LHCN-M2 (cell line): ENCODE measurements around the gene TAMALIN. TPM values are rescaled to one million over a fixed set of nuclear protein-coding genes. Genes with fewer than 3 reads are reported as not detected.
"Not testable (repeated sequence)": the region's sequence is repeated elsewhere in the genome, so short reads cannot be mapped to it uniquely, and the experiment has no call there.

Experiments used
- DNase-seq: peaks from one replicate; pipeline ENCODE4 v3.0.0-alpha.2; 2012; ENCODE audit warnings: low read depth
- polyA plus RNA-seq: library from polyadenylated mRNA; unstranded; fragments of >200 nt; gene quantifications from one replicate; pipeline ENCODE4 v1.2.1, GENCODE V29; 2012; ENCODE audit warnings: missing spikeins
- total RNA-seq: library from RNA; depleted of rRNA; stranded (reverse); fragments of >200 nt; gene quantifications from 2 replicates; pipeline ENCODE4 v1.2.3, GENCODE V29; 2014; rRNA removed

Gene TAMALIN
- total RNA-seq, result 1.8 and 4.5 TPM in 2 replicates
- 10.0 TPM for polyA plus RNA-seq

DNA sequence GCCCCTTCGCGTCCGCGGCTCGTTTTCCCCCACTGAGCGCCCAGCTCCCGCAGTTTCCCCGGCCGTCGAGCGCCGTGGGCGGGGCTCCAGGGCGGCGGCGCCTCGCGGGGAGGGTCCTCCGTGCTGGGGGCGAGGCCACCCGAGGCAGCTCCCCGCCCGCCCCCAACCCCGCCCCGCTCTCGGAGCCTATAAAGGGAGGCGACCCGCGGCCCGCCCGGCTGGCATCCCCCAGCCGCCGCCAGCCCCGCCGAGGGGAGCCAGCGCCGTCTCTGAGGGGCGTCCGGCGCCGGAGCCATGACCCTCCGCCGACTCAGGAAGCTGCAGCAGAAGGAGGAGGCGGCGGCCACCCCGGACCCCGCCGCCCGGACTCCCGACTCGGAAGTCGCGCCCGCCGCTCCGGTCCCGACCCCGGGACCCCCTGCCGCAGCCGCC lies at the start of gene TAMALIN:
Gene TAMALIN (plus strand): TSS at position 221 of the 432 bp plus-strand sequence. CDS start 74 bp downstream, at position 295.
- peak; percentile 19 for DNase-seq

DNA sequence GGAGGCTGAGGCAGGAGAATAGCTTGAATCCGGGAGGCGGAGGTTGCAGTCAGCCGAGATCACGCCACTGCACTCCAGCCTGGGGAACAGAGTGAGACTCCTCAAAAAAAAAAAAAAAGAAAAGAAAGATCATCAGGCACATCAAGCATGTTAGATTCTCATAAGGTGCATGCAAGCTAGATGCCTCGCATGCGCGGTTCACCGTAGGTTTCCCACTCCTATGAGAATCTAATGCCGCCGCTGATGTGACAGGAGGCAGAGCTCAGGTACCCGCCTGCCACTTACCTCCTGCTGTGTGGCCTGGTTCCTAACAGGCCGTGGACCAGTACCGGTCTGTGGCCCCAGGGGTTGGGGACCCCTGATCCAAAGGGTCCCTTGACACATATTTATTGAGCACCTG lies 48.2 kb upstream of the TAMALIN start:
- DNase-seq, result no peak

DNA sequence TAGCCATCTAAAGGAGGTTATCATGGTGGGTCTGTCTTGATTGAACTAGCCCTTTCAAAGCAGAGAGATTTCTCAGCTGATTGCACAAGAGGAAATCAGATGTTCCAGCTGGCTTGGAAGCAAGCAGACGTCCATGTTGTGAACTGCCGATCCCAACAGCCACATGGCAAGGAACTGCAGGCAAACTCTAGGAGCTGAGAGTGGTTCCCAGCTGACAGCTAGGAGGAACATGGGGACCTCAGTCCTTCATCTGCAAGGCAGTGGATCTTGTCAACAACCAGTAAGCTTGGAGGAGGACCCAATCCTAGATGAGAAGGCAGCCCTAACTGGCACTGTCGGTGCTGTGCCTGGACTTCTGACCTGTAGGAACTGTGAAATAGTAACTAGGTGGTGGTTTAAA lies 47.5 kb upstream of the TAMALIN start:
- DNase-seq, result no peak

DNA sequence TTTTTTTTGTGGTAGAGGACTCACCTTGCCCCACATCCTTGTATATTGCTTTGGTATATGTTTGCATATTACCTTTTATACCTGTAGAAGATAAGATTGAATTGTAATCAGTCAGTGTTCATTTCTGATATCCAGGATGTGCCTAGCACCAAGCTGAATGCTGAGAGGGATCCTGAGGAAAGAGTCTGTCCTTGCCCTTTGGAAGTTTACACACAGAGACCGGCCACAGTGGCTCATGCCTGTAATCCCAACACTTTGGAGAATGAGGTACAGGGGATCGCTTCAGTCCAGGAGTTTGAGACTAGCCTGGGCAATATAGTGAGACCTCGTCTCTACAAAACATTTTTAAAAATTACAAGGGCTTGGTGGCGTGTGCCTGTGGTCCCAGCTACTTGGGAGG lies 46.8 kb upstream of the TAMALIN start:
- no peak for DNase-seq

DNA sequence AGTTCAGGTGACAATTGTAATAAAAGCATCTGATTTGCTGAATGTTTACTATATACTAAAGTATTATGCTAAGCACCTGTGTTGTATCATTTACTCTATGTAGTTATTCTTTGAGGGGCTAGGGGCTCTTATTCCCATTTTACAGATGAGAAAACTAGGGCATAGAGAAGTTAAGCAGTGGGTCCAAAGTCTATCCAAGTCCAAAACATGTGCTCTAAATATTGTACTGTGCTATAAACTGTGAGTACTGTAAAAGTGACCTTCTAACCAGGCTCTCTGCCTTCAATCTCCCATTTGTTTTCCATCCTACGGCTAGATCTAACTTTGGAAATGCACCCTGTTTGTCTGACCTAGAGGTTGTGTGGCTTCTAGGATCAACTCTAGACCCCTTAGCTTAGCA lies 46.3 kb upstream of the TAMALIN start:
- DNase-seq, result no peak

DNA sequence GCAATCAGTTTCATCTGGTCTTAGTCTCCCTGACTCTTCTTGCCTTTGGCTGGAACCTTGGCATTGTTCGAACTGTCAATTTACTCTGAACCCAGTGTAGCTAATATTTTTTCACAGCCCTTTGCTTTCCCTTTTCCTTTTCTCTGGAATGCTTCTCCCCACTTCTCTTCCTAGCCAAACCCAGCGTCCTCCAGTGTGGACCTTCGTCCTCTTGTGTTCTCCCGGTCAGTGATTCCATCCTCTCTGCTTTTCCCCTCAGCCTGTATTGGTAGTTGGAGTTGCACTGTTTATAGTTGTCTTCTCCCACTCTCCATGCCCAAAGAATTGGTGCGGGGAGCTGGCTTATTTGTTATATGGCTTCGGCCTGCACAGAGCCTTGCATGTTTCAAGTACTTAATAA lies 45.9 kb upstream of the TAMALIN start:
- no peak for DNase-seq

DNA sequence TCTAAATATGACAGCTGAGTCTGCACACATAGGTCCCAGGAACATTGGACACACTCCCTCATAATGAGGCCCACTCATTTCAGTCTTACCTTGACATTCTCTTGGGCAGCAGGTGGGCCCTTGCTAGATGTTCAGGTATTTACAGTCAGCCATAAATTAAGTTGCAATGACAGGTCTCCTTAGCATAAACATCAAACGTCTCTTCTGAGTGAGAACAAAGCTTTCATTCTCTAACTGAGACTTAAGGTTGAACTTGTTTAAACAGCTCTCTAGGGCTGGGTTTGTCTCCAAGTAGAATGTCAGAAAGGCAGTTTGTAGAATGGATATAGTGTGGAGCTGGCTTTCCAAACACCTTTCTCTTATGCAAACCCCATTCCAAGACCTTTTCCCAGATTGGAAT lies 44.9 kb upstream of the TAMALIN start:
- DNase-seq, result no peak

DNA sequence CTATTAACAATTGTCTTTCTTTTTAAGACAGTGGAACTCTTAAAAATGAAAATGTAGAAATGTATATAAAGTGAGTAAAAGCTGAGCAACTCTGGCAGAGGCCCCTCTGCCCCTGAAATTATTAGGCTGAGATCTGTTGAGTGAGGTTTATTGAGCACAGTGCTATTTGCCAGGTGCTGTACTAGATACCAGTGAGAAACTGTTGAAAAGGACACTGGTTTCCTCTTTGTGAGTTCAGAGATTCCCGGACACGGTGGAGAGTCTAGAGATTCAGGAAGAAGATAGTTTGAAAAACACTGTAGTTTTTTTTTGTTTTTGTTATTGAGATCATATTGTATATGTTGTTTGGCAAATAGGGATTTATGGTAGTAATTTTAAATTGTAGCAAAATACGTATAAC lies 44.0 kb upstream of the TAMALIN start:
- no peak for DNase-seq

DNA sequence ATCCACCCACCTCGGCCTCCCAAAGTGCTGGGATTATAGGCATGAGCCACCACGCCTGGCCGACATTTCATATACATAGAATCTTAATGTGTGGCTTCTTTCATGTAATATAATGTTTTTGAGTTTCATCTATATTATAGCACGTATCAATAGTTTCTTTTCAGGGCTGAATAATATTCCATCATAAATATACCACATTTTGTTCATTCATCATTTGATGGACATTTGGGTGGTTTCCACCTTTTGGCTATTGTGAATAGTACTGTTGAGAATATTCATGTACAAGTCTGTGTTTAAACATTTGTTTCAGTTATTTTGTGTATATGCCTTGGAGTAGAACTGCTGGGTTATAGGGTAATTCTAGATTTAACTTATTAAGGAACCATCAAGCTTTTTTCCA lies 43.3 kb upstream of the TAMALIN start:
- DNase-seq, result no peak

DNA sequence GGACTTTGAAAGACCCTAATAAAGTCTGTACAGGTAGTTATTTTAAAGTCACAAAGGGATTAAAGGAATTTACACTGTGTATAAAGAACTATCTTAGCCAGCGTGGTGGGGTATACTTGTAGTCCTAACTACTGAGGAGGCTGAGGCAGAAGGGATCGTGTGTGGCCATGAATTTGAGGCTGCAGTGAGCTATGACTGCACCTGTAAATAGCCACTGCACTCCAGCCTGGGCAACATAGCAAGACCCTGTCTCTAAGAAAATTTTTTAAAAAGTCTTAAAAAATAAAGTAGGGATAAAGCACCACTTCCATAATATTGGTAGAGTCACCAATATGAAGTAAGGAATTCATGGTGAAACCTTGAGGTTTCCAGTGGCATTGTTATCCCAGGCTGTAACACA lies 37.1 kb upstream of the TAMALIN start:
- DNase-seq, result no peak

DNA sequence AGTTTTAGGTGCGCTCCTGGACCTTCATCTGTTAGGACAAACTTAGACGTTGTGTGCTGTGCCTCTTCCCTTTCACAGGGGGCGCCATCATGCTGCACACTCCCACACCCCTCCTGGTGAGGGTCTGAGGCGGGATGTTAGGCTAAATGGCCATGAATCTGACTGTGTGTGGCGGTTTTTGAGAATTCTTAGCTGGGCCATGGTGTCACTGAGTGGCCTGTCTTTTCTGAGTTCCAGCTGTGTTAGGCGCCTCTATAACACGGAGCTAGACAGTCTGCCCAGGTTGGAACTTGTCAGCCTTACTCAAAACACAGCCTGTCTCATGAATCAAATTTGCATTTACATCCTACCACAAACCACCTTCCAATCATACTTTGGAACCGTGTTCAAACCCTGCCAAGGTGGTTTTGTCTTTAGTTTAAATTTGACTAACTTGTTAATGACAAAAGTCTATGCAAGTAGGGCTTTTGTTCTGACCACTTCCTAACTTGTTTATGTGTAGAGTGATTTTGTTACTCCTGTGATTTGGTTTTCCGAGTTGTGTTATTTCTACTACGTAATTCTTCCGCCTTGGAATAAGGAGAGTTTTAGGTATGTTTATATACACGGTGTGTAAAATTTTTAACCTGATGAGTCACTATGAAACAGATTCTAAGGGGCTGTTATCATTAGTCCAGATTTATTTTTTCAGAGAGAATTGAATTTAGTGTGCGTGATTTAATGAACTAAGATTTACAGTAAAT lies 35.7 kb upstream of the TAMALIN start:
- no peak for DNase-seq

DNA sequence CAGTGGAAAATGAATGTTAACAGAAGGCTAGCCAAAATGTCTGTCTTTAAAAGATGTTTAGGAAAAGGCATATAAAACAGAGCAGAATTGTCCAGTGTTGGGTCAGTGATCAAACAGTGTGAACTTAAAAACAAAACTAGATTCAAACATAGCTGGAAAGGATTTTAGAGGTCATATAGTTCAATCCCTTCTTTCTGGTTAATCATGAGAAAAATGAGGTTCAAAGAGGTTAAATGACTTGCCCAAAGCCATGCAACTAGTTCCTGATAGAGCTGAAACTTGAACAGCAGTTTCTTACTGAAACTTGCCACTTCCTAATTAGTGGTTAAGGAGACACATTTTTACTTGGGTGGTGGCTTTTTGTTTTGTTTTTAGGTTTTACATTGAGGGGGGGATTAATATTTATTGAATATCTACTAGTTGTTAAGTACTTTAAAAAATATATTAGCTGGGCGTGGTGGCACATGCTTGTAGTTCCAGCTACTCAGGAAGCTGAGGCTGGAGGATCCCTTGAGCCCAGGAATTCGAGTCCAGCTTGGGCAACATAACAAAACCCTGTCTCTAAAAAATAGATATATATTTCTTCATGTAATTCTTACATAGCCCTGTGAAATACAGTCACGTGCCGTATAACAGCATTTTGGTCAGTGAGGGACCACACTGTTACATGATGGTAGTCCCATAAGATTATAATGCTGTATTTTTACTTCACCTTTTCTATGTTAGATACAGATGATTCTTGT lies 34.9 kb upstream of the TAMALIN start:
- DNase-seq, result no peak

DNA sequence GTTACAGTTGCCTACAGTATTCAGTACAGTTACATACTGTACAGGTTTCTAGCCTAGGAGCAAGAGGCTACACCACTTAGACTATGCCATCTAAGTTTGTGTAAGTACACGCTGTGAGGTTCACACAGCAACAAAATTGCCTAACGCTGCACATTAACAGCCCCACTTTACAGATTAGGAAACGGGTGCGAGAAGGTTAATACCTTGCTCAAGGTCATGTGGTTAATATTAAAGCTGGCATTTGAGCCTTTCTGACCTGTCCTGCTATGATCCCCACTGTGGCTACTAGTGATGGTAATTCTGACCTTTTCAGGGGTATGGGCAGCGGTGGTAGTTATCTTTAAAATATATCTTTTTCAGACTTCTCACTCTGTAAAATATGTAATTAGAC lies 34.3 kb upstream of the TAMALIN start:
- DNase-seq, result no peak

DNA sequence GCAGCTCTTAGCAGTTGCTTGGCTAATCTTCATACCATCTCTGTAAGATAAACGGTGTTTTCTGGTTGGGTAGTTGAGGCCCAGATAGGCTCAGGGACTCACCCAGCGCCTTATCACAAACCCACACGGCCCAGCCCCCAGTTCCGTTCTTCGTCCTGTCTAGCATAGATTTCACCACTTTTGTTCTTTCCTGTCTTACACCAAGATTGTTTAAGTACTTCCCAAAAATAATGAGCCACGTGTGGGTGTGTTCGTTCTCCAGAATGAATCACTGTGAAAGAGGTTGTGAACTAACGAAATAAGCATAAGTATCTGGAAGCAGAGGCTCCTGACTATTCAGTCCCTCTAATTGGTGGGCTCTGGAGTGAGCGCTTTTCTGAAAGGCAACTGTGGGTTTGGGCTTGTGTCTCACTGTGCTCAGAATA lies 33.9 kb upstream of the TAMALIN start:
- peak; percentile 43 for DNase-seq

DNA sequence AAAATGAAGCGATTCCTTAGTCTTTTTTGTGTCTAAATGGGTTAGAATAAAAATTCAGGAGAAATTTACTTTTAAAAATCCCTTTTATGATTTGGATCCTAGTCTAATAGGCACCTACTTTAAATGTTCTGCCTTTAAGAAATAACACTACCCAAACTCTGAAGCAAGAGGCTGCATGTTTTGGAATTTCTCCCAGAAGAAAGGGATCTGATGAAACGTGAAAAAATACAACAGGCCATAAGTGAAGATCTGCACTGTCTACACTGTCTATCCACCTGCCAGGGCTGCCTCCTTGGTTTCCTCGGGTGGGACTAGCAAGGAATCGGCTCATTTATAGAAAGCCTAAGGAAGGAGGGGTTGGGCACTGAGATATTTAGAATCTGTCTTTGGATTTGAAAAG lies 33.2 kb upstream of the TAMALIN start:
- DNase-seq, result no peak

DNA sequence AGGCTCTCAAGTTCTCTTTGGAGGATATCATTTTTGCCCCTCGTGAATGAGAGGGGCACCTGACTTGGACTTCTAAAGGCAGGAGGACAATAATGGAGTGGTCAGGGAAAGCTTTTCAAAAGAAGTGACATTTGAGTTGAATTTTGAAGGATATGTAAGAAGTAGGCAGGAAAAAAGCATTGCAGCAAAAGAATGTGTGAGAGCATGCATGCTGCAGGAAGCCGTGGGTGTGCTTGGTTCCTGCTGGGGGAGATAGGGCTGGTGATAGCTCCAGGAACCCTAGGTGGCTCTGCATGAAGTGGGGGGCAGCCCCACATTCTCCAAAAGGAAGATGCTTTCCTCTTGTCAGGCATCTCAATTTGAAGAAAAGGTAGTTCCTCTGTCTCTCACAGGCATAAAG lies 32.1 kb upstream of the TAMALIN start:
- no peak for DNase-seq

DNA sequence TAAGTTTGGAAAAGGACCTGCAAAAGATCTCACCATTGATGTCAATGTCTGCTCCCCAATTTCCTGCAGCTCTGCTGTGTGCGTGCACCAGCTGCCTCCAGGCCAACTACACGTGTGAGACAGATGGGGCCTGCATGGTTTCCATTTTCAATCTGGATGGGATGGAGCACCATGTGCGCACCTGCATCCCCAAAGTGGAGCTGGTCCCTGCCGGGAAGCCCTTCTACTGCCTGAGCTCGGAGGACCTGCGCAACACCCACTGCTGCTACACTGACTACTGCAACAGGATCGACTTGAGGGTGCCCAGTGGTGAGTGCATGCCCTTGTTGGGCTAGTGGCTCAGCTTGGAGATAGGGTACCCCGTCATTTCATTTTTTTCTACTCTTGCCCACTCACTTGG lies 31.6 kb upstream of the TAMALIN start:
- DNase-seq, result no peak

DNA sequence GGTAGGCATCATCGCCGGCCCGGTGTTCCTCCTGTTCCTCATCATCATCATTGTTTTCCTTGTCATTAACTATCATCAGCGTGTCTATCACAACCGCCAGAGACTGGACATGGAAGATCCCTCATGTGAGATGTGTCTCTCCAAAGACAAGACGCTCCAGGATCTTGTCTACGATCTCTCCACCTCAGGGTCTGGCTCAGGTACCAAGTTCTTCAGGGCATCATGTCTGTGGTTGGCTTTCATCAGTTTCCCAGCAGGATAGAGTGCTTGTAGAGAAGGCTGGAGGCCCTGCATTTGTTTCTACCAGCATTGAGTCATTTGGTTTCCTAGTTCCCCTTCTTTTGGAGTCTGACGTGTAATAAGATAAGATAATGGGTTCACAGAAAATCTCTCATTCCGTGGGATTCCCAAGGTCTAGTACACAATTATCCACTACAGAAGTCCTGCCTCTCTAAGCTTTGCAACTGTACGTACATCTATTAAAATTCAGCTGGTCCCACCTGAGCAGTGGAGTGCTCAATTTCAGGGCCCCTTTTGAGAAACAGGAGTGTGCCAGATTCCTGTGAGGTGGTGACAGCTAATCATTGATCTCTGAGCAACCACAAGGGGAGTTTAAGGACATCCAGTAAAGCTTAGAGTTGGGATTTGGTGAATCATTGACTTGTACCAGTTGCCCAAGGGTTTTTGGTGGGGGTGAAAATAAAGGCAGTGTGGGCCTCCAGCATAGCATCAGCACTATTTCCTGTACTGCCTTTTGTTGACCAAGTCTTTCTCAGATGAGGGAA lies 30.2 kb upstream of the TAMALIN start:
- no peak for DNase-seq

DNA sequence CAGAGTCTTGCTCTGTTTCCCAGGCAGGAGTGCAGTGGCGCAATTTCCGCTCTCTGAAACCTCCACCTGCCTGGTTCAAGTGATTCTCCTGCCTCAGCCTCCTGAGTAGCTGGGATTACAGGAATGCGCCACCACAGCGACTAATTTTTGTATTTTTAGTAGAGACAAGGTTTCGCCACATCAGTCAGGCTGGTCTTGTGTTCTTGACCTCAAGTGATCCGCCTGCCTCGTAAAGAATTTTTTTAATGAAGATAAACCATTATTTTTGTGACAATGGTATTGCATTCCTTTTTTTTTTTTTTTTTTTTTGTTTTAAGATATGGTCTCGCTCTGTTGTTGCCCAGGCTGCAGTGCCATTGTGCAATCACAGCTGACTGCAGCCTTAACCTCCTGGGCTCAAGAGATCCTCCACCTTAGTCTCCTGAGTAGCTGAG lies 29.4 kb upstream of the TAMALIN start:
- no peak for DNase-seq

DNA sequence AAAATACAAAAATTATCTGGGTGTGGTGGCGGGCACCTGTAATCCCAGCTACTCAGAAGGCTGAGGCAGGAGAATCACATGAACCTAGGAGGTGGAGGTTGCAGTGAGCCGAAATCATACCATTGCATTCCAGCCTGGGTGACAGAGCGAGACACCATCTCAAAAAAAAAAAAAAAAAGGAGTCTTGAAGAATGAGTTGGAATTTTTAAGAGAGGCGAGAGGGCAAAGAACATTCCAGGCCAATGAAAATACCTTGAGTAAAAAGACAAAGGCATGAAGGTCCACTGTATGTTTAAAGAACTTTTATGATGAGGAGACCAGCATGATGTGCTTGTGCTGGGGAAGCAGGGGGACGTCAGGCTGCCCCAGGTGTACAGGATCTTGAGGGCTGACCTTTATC lies 27.4 kb upstream of the TAMALIN start:
- DNase-seq, result not testable (repeated sequence)

DNA sequence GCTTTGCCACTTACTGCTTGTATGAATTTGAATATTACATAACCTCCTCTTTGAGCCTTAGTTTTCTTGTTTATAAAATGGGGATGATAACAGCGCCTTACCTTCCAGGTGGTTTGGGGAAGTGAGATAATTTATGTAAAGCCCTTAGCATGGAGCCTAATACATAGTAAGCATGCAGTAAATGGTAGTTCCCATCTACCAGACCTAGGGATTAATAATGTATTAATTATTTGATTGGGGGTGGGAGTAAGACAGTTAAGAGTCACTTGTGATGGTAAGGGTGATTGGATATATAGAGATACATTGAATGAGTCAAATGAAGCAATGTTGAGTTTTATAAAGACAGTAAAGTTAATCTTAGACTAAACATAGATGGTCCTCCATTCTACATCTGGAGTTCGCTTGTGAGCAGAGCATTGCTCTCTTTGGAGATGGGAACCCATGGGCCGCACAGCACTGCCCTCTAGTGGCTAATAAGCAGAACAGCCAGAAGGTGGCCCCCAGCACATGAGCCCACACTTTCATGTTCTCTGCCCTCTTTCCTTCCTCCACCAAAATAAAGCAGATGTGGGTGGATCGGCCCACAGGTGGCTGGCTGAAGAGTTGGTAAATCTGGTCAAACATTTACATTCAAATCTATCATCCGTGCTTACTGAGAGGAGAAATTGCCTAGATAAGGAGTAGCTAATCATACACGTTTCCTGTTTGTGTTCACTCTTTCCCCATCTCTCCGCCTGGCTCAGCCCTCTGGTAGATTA lies 26.5 kb upstream of the TAMALIN start:
- peak; percentile 52 for DNase-seq

DNA sequence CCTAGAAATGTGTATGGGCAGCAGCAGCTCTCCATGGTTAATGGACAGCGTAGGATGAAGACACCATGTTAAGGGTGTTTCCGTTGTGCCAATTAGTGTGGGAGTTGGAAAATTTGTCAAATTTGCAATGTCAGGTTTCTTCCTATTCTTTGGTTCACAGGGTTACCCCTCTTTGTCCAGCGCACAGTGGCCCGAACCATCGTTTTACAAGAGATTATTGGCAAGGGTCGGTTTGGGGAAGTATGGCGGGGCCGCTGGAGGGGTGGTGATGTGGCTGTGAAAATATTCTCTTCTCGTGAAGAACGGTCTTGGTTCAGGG lies 26.0 kb upstream of the TAMALIN start:
- no peak for DNase-seq
